K562 (cell line): Measurements from ENCODE around the gene CCDC93. TPM values are rescaled to one million over a fixed set of nuclear protein-coding genes. Genes with fewer than 3 reads are reported as not detected.

Source experiments
- CC2D1A ChIP-seq: fragments of 450-650 bp; IDR thresholded peaks from 2 replicates; pipeline ENCODE4 v1.6.1; 2017; ENCODE audit warnings: mild to moderate bottlenecking
- DACH1 ChIP-seq: fragments of 450-650 bp; IDR thresholded peaks from 2 replicates; pipeline ENCODE4 v1.6.1; 2018; ENCODE audit not compliant: partially characterized antibody
- DDX20 ChIP-seq: fragments of 450-650 bp; IDR thresholded peaks from 2 replicates; pipeline ENCODE4 v1.6.1; 2016; ENCODE audit warnings: missing genetic modification characterization, low read depth, mild to moderate bottlenecking, missing compliant biosample characterization, moderate library complexity
- DPF2 ChIP-seq: fragments of 450-650 bp; IDR thresholded peaks from 2 replicates; pipeline ENCODE4 v1.6.1; 2016
- ETV5 ChIP-seq: sonication (generic); formaldehyde crosslinking; IDR thresholded peaks from 2 replicates; pipeline ENCODE4 v1.4.0; 2020; ENCODE audit warnings: low read depth, mild to moderate bottlenecking, missing genetic modification reagents
- GATAD2A ChIP-seq: fragments of 450-650 bp; IDR thresholded peaks from 2 replicates; pipeline ENCODE4 v1.6.1; 2017
- GTF2F1 ChIP-seq: IDR thresholded peaks from 2 replicates; pipeline ENCODE4 v1.6.1; 2011; ENCODE audit warnings: low read depth, low read length, improper control_type of control experiment
- ILF3 ChIP-seq: fragments of 450-650 bp; IDR thresholded peaks from 2 replicates; pipeline ENCODE4 v1.6.1; 2018; ENCODE audit warnings: antibody characterized with exemption, mild to moderate bottlenecking, moderate library complexity, borderline replicate concordance
- KDM1A ChIP-seq, 2 experiments: fragments of 450-650 bp; IDR thresholded peaks; 2 replicates each; pipeline ENCODE4 v1.6.1; 2016; ENCODE audit warnings: mild to moderate bottlenecking in 2 of 2
- MAFG ChIP-seq: fragments of 450-650 bp; conservative IDR thresholded peaks from 2 replicates; pipeline ENCODE4 v1.6.1; 2016; ENCODE audit warnings: missing genetic modification characterization, missing compliant biosample characterization
- NR2F6 ChIP-seq: fragments of 450-650 bp; formaldehyde crosslinking; IDR thresholded peaks from 2 replicates; pipeline ENCODE4 v1.4.0; 2020; ENCODE audit warnings: mild to moderate bottlenecking
- PREB ChIP-seq: sonication (generic); formaldehyde crosslinking; IDR thresholded peaks from 2 replicates; pipeline ENCODE4 v1.8.1; 2023; ENCODE audit warnings: mild to moderate bottlenecking, missing genetic modification reagents
- RBFOX2 ChIP-seq: fragments of 200-400 bp; formaldehyde crosslinking; IDR thresholded peaks from 2 replicates; pipeline ENCODE4 v1.6.1; 2017; ENCODE audit warnings: low read depth, mild to moderate bottlenecking, low read length, moderate library complexity
- SMARCC2 ChIP-seq: fragments of 450-650 bp; IDR thresholded peaks from 2 replicates; pipeline ENCODE4 v1.6.1; 2017; ENCODE audit warnings: antibody characterized with exemption, moderate library complexity, mild to moderate bottlenecking, low read depth
- SNIP1 ChIP-seq: fragments of 450-650 bp; IDR thresholded peaks from 2 replicates; pipeline ENCODE4 v1.7.1; 2017; ENCODE audit warnings: low read depth, mild to moderate bottlenecking
- TRIM24 ChIP-seq, 2 experiments: fragments of 450-650 bp; IDR thresholded peaks; 2 replicates each; pipeline ENCODE4 v1.6.1; 2016
- ZFX ChIP-seq: sonication (generic); formaldehyde crosslinking; IDR thresholded peaks from 2 replicates; pipeline ENCODE4 v1.8.0; 2022; ENCODE audit warnings: mild to moderate bottlenecking, missing genetic modification reagents, moderate library complexity
- ZNF707 ChIP-seq: fragments of 250-450 bp; sonication (Bioruptor Pico); conservative IDR thresholded peaks from 2 replicates; pipeline ENCODE4 v1.8.0; 2022; ENCODE audit warnings: inconsistent platforms, mild to moderate bottlenecking, moderate library complexity
- ZNF717 ChIP-seq: fragments of 250-450 bp; sonication (Bioruptor Pico); IDR thresholded peaks from 2 replicates; pipeline ENCODE4 v1.5.0; 2021
- ZNF785 ChIP-seq: fragments of 250-450 bp; sonication (Bioruptor Pico); IDR thresholded peaks from 2 replicates; pipeline ENCODE4 v1.4.0; 2020; ENCODE audit warnings: mild to moderate bottlenecking
- polyA plus RNA-seq, 8 experiments: library from polyadenylated mRNA; depleted of rRNA in 4 of 8; stranded (reverse) in 5 of 8; unstranded in 3 of 8; fragments of >200 nt; fragmentation: Nextera tagmentation in 2 of 8; fragmentation: Illumina TruSeq in 1 of 8; extraction: Ambion mirVana in 2 of 8; extraction: Trizol in 1 of 8; gene quantifications; 2 replicates each; pipeline versions ENCODE4 v1.2.1 to v1.2.3, GENCODE V29; 2011 to 2014; ENCODE audit warnings: inconsistent platforms in 1 of 8, missing spikeins in 1 of 8
- total RNA-seq, 7 experiments: library from RNA; depleted of rRNA in 6 of 7; stranded (reverse); fragments of >200 nt in 6 of 7; fragmentation: Illumina TruSeq in 2 of 7; extraction: Trizol in 2 of 7; gene quantifications; 2 replicates each; pipeline versions ENCODE4 v1.2.1 to v1.2.3, GENCODE V29; 2011 to 2021; ENCODE audit warnings: low replicate concordance in 1 of 7
- TF ChIP-seq, protein P1 (sequence below), 2 experiments: fragments of 450-650 bp in 1 of 2; sonication (generic) in 1 of 2; formaldehyde crosslinking in 1 of 2; IDR thresholded peaks; 2 replicates each; pipeline versions ENCODE4 v1.7.1 to v1.9.0; 2016 to 2022; ENCODE audit warnings: inconsistent platforms in 1 of 2, mild to moderate bottlenecking in 1 of 2, missing genetic modification reagents in 1 of 2

CCDC93 gene
- total and polyA plus RNA-seq, 9 of the 15 experiments (the other 6 are each of a cell fraction or from before 2014, with no cell fraction given): 3.3 to 19.3 (median 12.4) TPM

DNA sequence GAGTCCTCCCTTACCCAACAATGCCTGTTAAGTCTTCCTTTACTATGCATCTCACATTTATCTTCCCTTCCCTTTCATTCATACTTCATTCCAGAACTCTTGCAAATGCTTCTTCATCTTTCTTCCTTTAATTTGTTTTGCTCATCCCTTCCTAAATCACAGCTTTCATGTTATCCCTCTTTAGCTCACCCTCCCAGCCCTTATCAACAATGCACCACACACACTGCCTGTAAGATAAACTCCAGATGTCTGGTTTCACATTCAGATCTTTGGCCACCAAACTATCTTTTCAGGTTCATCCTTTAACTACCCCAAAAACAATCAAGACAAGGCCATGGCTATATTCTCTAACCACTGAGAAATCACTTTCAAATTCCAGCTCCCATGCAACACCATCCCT, 3.4 kb downstream of the CCDC93 start (continued):
- TF ChIP-seq ZFX: no peak
- no peak for TF ChIP-seq ZNF785
- TF ChIP-seq ILF3: no peak
- no peak for TF ChIP-seq MAFG (tag)
- TF ChIP-seq ETV5 (CRISPR knock-in tag): no peak
- no peak for TF ChIP-seq GTF2F1
- no peak for TF ChIP-seq NR2F6 (CRISPR knock-in tag)
- TF ChIP-seq TRIM24 (IDR thresholded peaks at IDR 0.05): 0 out of 4 replicates have a peak, but pooled peaks of 1 of the 2 experiments have one; percentile 11
- no peak for TF ChIP-seq DACH1
- TF ChIP-seq SMARCC2: no peak
- TF ChIP-seq CC2D1A: no peak
- no peak for TF ChIP-seq SNIP1
- peak; percentile 64 for TF ChIP-seq DPF2
- TF ChIP-seq GATAD2A: no peak
- TF ChIP-seq ZNF717 (CRISPR knock-in tag): no peak
- no peak for TF ChIP-seq ZNF707 (CRISPR knock-in tag)
- TF ChIP-seq, protein P1, sequence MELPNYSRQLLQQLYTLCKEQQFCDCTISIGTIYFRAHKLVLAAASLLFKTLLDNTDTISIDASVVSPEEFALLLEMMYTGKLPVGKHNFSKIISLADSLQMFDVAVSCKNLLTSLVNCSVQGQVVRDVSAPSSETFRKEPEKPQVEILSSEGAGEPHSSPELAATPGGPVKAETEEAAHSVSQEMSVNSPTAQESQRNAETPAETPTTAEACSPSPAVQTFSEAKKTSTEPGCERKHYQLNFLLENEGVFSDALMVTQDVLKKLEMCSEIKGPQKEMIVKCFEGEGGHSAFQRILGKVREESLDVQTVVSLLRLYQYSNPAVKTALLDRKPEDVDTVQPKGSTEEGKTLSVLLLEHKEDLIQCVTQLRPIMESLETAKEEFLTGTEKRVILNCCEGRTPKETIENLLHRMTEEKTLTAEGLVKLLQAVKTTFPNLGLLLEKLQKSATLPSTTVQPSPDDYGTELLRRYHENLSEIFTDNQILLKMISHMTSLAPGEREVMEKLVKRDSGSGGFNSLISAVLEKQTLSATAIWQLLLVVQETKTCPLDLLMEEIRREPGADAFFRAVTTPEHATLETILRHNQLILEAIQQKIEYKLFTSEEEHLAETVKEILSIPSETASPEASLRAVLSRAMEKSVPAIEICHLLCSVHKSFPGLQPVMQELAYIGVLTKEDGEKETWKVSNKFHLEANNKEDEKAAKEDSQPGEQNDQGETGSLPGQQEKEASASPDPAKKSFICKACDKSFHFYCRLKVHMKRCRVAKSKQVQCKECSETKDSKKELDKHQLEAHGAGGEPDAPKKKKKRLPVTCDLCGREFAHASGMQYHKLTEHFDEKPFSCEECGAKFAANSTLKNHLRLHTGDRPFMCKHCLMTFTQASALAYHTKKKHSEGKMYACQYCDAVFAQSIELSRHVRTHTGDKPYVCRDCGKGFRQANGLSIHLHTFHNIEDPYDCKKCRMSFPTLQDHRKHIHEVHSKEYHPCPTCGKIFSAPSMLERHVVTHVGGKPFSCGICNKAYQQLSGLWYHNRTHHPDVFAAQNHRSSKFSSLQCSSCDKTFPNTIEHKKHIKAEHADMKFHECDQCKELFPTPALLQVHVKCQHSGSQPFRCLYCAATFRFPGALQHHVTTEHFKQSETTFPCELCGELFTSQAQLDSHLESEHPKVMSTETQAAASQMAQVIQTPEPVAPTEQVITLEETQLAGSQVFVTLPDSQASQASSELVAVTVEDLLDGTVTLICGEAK (IDR thresholded peaks at IDR 0.05): no peak
- TF ChIP-seq, protein P1 (CRISPR knock-in tag; IDR thresholded peaks at IDR 0.05): no peak
- TF ChIP-seq PREB: no peak
- no peak for TF ChIP-seq DDX20
- TF ChIP-seq RBFOX2: no peak
- peak; percentile 97 for TF ChIP-seq KDM1A (IDR thresholded peaks at IDR 0.05)
